HepG2 (cell line): ENCODE results near the gene HACD1. TPM values are rescaled to one million over a fixed set of nuclear protein-coding genes. Genes with fewer than 3 reads are reported as not detected.

Experiments
- ATAC-seq: fragments of 200-7000 bp; cut with Tn5 transposase; 3 replicates; pipeline ENCODE4 v1.9.1; 2020; ENCODE audit warnings: mild to moderate bottlenecking, moderate library complexity
- BruUV-seq: library from RNA; stranded (reverse); fragments of 400-500 nt; replicated peaks from 2 replicates; lab custom pipeline; 2021; lab: Mats Ljungman, UMichigan
- CTCF ChIA-PET: fragments of 300-600 bp; formaldehyde crosslinking; extraction: SDS; loops from one replicate; lab custom pipeline; 2021; ENCODE audit warnings: low total read pairs, inconsistent platforms, low intra/inter-chr PET ratio; lab: Yijun Ruan, JAX
- POLR2A ChIA-PET: fragments of 350-600 bp; sonication (Branson Sonifier 250); formaldehyde crosslinking; loops from one replicate; lab custom pipeline; 2020; ENCODE audit warnings: antibody characterized with exemption, inconsistent platforms; lab: Yijun Ruan, JAX
- DNase-seq: peaks from one replicate; pipeline ENCODE4 v3.0.0-alpha.2; 2015; ENCODE audit warnings: low spot score
- FAIRE-seq: peaks from 3 replicates; lab custom pipeline; 2011; peaks lifted over from hg19 to GRCh38; lab: Jason Lieb, UNC
- H2AFZ ChIP-seq: one replicate; pipeline ENCODE4 v1.6.1; 2011; ENCODE audit warnings: low read length, inconsistent platforms
- H3K27ac ChIP-seq: fragments of 300-600 bp; 3 replicates; pipeline ENCODE4 v1.8.0; 2011; ENCODE audit warnings: mixed run types, mild to moderate bottlenecking, mixed read lengths, low read length, inconsistent platforms; ENCODE audit not compliant: insufficient read depth; ENCODE audit errors: extremely low read length
- H3K27me3 ChIP-seq, 2 experiments: fragments of 200-600 bp in 1 of 2; 2 replicates in 1 of 2; 3 replicates in 1 of 2; pipeline versions ENCODE4 v1.6.0 to v1.8.0; 2011; ENCODE audit warnings: low read length in 2 of 2, mild to moderate bottlenecking in 2 of 2, moderate library complexity in 2 of 2, inconsistent platforms in 1 of 2; ENCODE audit not compliant: insufficient read depth in 2 of 2, control insufficient read depth in 1 of 2
- H3K36me3 ChIP-seq, 2 experiments: fragments of 200-600 bp in 1 of 2; replicated peaks in 1 of 2; 2 replicates in 1 of 2; 3 replicates in 1 of 2; pipeline versions ENCODE4 v1.5.1 to v1.8.0; 2011; ENCODE audit warnings: low read length in 2 of 2, inconsistent platforms in 1 of 2; ENCODE audit not compliant: insufficient read depth in 2 of 2, control insufficient read depth in 1 of 2
- H3K4me1 ChIP-seq: 2 replicates; pipeline ENCODE4 v1.5.1; 2012; ENCODE audit warnings: low read length, inconsistent platforms; ENCODE audit not compliant: insufficient read depth
- H3K4me2 ChIP-seq: 2 replicates; pipeline ENCODE4 v1.6.0; 2011; ENCODE audit warnings: low read depth, low read length, inconsistent platforms
- H3K4me3 ChIP-seq, 3 experiments: fragments of 200-600 bp in 1 of 3; sonication (generic), shearing (Covaris generic) in 1 of 3; replicated peaks in 1 of 3; 2 replicates each; pipeline ENCODE4 v1.5.1; 2011 to 2016; ENCODE audit warnings: low read length in 3 of 3, inconsistent platforms in 2 of 3, low read depth in 2 of 3, mild to moderate bottlenecking in 2 of 3, control low read depth in 1 of 3, mixed read lengths in 1 of 3; ENCODE audit not compliant: insufficient read depth in 1 of 3
- H3K79me2 ChIP-seq: one replicate; pipeline ENCODE4 v1.6.1; 2011; ENCODE audit warnings: low read length, inconsistent platforms; ENCODE audit not compliant: insufficient read depth
- H3K9ac ChIP-seq: 2 replicates; pipeline ENCODE4 v1.6.0; 2011; ENCODE audit warnings: mild to moderate bottlenecking, low read depth, low read length, inconsistent platforms; ENCODE audit not compliant: insufficient read depth
- H3K9me3 ChIP-seq: 2 replicates; pipeline ENCODE4 v1.5.1; 2012; ENCODE audit warnings: mild to moderate bottlenecking, low read length
- H4K20me1 ChIP-seq: 2 replicates; pipeline ENCODE4 v1.6.0; 2011; ENCODE audit warnings: inconsistent platforms, mild to moderate bottlenecking, low read length, moderate library complexity; ENCODE audit not compliant: insufficient read depth
- CENPX ChIP-seq: sonication (generic); formaldehyde crosslinking; IDR thresholded peaks from 2 replicates; pipeline ENCODE4 v1.9.0; 2021; ENCODE audit warnings: mild to moderate bottlenecking, missing genetic modification reagents, moderate library complexity
- HNF4G ChIP-seq, 2 experiments: sonication (generic) in 1 of 2; formaldehyde crosslinking in 1 of 2; IDR thresholded peaks; 2 replicates each; pipeline versions ENCODE4 v1.4.0 to v1.6.1; 2011 to 2020; ENCODE audit warnings: borderline replicate concordance in 2 of 2, low read depth in 2 of 2, mild to moderate bottlenecking in 2 of 2, low read length in 1 of 2, missing genetic modification reagents in 1 of 2, moderate library complexity in 1 of 2
- KAT7 ChIP-seq: IDR thresholded peaks from 2 replicates; pipeline ENCODE4 v1.6.1; 2018; ENCODE audit warnings: borderline replicate concordance, missing compliant biosample characterization
- MLX ChIP-seq: IDR thresholded peaks from 2 replicates; pipeline ENCODE4 v1.6.1; 2016
- NBN ChIP-seq: fragments of 450-650 bp; conservative IDR thresholded peaks from 2 replicates; pipeline ENCODE4 v1.6.1; 2017
- NR0B2 ChIP-seq: sonication (generic); formaldehyde crosslinking; IDR thresholded peaks from 2 replicates; pipeline ENCODE4 v1.4.0; 2020; ENCODE audit warnings: mild to moderate bottlenecking, missing genetic modification reagents
- PLRG1 ChIP-seq: fragments of 450-650 bp; conservative IDR thresholded peaks from 2 replicates; pipeline ENCODE4 v1.6.1; 2016
- SRSF9 ChIP-seq: fragments of 200-400 bp; formaldehyde crosslinking; IDR thresholded peaks from 2 replicates; pipeline ENCODE4 v1.6.1; 2018; ENCODE audit warnings: borderline replicate concordance, mild to moderate bottlenecking, low read depth, low read length; ENCODE audit not compliant: insufficient read depth, poor library complexity, severe bottlenecking
- ZNF441 ChIP-seq: sonication (generic); formaldehyde crosslinking; IDR thresholded peaks from 2 replicates; pipeline ENCODE4 v1.7.0; 2021; ENCODE audit warnings: missing genetic modification reagents, borderline replicate concordance
- ZNF547 ChIP-seq: sonication (generic); formaldehyde crosslinking; IDR thresholded peaks from 2 replicates; pipeline ENCODE4 v1.5.1; 2020; ENCODE audit warnings: mild to moderate bottlenecking, missing genetic modification reagents
- ZNF589 ChIP-seq: sonication (generic); formaldehyde crosslinking; conservative IDR thresholded peaks from 2 replicates; pipeline ENCODE4 v1.8.0; 2022; ENCODE audit warnings: mild to moderate bottlenecking, moderate library complexity, missing genetic modification reagents
- ZSCAN9 ChIP-seq: IDR thresholded peaks from 2 replicates; pipeline ENCODE4 v1.6.1; 2016; ENCODE audit warnings: borderline replicate concordance
- WGBS: methylation state at CpG from one replicate; pipeline ENCODE4 v1.1.6; 2017; ENCODE audit warnings: low lambda C conversion rate; 5-methylcytosine and 5-hydroxymethylcytosine counted together
- in situ Hi-C: cut with HindIII; loops from 2 replicates; pipeline ENCODE4 v1.10.0; 2017; ENCODE audit warnings: low pct_unique_long_range_greater_than_20kb; ENCODE audit not compliant: extremely low pct_ligation_motif_present
- intact Hi-C: fragments of 100-400 bp; cut with micrococcal nuclease; formaldehyde crosslinking; loops from one replicate; pipeline ENCODE4 v1.10.0; 2022; ENCODE audit not compliant: unreplicated experiment
- polyA plus RNA-seq, 8 experiments: library from polyadenylated mRNA; depleted of rRNA in 3 of 8; stranded (reverse) in 7 of 8; unstranded in 1 of 8; fragments of >200 nt; fragmentation: Illumina TruSeq in 4 of 8; extraction: Trizol in 4 of 8; gene quantifications; 2 replicates each; pipeline versions ENCODE4 v1.2.1 to v1.2.3, GENCODE V29; 2011 to 2016; ENCODE audit warnings: low read depth in 4 of 8, missing spikeins in 1 of 8, mixed read lengths in 1 of 8; ENCODE audit not compliant: insufficient read depth in 1 of 8
- total RNA-seq, 5 experiments: library from RNA; depleted of rRNA; stranded (reverse); fragments of >200 nt; fragmentation: Illumina TruSeq; extraction: Trizol; gene quantifications; 2 replicates each; pipeline ENCODE4 v1.2.3, GENCODE V29; 2016; ENCODE audit warnings: low read depth in 1 of 5
- TF ChIP-seq, protein P1 (sequence below): sonication (generic); formaldehyde crosslinking; IDR thresholded peaks from 2 replicates; pipeline ENCODE4 v1.4.0; 2020; ENCODE audit warnings: mild to moderate bottlenecking, missing genetic modification reagents
- TF ChIP-seq, protein P2 (sequence below): sonication (generic); formaldehyde crosslinking; IDR thresholded peaks from 2 replicates; pipeline ENCODE4 v1.4.0; 2020; ENCODE audit warnings: missing genetic modification reagents

HACD1 gene
- total and polyA plus RNA-seq, 2 of the 13 experiments (the other 11 are each of a cell fraction or from before 2014, with no cell fraction given), result 43.4 to 47.6 TPM

DNA sequence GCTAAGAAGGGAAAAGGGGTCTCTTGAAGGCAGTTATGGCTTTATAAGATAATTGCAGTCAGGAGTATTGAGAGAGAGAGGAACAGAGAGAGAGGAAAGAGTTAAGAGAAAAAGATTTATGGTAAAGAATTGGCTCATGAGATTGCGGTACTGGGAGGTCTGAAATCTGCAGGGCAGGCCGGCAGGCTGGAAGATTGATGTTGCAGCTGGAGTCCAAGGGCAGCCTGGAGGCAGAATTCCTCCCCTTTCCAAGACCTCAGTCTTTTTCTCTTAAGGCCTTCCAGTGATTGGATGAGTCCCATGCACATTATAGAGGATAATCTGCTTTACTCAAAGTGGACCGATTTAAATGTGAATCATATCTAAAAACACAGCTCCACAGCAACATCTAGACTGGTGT is 68.4 kb downstream of the HACD1 start (continued):
- TF ChIP-seq, protein P1, sequence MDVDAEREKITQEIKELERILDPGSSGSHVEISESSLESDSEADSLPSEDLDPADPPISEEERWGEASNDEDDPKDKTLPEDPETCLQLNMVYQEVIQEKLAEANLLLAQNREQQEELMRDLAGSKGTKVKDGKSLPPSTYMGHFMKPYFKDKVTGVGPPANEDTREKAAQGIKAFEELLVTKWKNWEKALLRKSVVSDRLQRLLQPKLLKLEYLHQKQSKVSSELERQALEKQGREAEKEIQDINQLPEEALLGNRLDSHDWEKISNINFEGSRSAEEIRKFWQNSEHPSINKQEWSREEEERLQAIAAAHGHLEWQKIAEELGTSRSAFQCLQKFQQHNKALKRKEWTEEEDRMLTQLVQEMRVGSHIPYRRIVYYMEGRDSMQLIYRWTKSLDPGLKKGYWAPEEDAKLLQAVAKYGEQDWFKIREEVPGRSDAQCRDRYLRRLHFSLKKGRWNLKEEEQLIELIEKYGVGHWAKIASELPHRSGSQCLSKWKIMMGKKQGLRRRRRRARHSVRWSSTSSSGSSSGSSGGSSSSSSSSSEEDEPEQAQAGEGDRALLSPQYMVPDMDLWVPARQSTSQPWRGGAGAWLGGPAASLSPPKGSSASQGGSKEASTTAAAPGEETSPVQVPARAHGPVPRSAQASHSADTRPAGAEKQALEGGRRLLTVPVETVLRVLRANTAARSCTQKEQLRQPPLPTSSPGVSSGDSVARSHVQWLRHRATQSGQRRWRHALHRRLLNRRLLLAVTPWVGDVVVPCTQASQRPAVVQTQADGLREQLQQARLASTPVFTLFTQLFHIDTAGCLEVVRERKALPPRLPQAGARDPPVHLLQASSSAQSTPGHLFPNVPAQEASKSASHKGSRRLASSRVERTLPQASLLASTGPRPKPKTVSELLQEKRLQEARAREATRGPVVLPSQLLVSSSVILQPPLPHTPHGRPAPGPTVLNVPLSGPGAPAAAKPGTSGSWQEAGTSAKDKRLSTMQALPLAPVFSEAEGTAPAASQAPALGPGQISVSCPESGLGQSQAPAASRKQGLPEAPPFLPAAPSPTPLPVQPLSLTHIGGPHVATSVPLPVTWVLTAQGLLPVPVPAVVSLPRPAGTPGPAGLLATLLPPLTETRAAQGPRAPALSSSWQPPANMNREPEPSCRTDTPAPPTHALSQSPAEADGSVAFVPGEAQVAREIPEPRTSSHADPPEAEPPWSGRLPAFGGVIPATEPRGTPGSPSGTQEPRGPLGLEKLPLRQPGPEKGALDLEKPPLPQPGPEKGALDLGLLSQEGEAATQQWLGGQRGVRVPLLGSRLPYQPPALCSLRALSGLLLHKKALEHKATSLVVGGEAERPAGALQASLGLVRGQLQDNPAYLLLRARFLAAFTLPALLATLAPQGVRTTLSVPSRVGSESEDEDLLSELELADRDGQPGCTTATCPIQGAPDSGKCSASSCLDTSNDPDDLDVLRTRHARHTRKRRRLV (CRISPR knock-in tag), result no peak
- TF ChIP-seq PLRG1 (no peak), ZNF547 (CRISPR knock-in tag) (no peak), ZNF589 (CRISPR knock-in tag) (no peak), NR0B2 (CRISPR knock-in tag) (no peak)

- H3K36me3 ChIP-seq, result no peaks in the 10 kb centered on the region
- no peak for DNase-seq
- H4K20me1 ChIP-seq, result no peaks in the 10 kb centered on the region
- CTCF ChIA-PET, result no interaction called here
- FAIRE-seq, result no peak
- H3K9me3 ChIP-seq, result no peaks in the 10 kb centered on the region
- no peak overlapping the region for H3K4me2 ChIP-seq
- POLR2A ChIA-PET, result no interaction called here
- H3K4me1 ChIP-seq, result no peaks in the 10 kb centered on the region
- 28% methylated on average over 2 of the region's 2 CpGs for WGBS
- H3K9ac ChIP-seq, result no peak overlapping the region
- no TSS peak for BruUV-seq
- ATAC-seq, result no peak
- H3K27ac ChIP-seq, result no peak overlapping the region
- no peaks in the 10 kb centered on the region for H3K79me2 ChIP-seq
- peaks cover 2 to 5% of the 10 kb centered on the region in 2 experiments; a peak in 1 of 5 replicates for H3K27me3 ChIP-seq
- H3K4me3 ChIP-seq, result no peak overlapping the region
- intact Hi-C loops, result no loop called here
- in situ Hi-C loops, result no loop called here
- H2AFZ ChIP-seq, result no peak overlapping the region
- TF ChIP-seq SRSF9, result no peak
- no peak for TF ChIP-seq CENPX (CRISPR knock-in tag)
- TF ChIP-seq MLX (CRISPR knock-in tag), result no peak
- no peak for TF ChIP-seq NBN
- TF ChIP-seq KAT7 (CRISPR knock-in tag), result no peak
- TF ChIP-seq ZNF441 (CRISPR knock-in tag), result no peak
- TF ChIP-seq HNF4G (IDR thresholded peaks at IDR 0.05; ENCODE audit: borderline replicate concordance, low read depth, low read length), result no peak
- TF ChIP-seq HNF4G (CRISPR knock-in tag; IDR thresholded peaks at IDR 0.05; ENCODE audit: borderline replicate concordance, low read depth), result no peak
- TF ChIP-seq, protein P2, sequence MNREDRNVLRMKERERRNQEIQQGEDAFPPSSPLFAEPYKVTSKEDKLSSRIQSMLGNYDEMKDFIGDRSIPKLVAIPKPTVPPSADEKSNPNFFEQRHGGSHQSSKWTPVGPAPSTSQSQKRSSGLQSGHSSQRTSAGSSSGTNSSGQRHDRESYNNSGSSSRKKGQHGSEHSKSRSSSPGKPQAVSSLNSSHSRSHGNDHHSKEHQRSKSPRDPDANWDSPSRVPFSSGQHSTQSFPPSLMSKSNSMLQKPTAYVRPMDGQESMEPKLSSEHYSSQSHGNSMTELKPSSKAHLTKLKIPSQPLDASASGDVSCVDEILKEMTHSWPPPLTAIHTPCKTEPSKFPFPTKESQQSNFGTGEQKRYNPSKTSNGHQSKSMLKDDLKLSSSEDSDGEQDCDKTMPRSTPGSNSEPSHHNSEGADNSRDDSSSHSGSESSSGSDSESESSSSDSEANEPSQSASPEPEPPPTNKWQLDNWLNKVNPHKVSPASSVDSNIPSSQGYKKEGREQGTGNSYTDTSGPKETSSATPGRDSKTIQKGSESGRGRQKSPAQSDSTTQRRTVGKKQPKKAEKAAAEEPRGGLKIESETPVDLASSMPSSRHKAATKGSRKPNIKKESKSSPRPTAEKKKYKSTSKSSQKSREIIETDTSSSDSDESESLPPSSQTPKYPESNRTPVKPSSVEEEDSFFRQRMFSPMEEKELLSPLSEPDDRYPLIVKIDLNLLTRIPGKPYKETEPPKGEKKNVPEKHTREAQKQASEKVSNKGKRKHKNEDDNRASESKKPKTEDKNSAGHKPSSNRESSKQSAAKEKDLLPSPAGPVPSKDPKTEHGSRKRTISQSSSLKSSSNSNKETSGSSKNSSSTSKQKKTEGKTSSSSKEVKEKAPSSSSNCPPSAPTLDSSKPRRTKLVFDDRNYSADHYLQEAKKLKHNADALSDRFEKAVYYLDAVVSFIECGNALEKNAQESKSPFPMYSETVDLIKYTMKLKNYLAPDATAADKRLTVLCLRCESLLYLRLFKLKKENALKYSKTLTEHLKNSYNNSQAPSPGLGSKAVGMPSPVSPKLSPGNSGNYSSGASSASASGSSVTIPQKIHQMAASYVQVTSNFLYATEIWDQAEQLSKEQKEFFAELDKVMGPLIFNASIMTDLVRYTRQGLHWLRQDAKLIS, result no peak
- no peak for TF ChIP-seq ZSCAN9 (CRISPR knock-in tag)
Observed at GRCh38 chr10:17548162-17548561, 69.0 kb downstream of the HACD1 start.
